Suprapubic skin (tissue), 3 donors: Measurements from ENCODE around the gene CDK8.

Experiments used
- EP300 ChIP-seq: sonication (generic); formaldehyde crosslinking; IDR thresholded peaks from one replicate; pipeline ENCODE4 v1.6.1; 2017; ENCODE audit warnings: antibody characterized with exemption
- POLR2A ChIP-seq, 2 donors: fragments of 450-650 bp; IDR thresholded peaks; one replicate each; pipeline ENCODE4 v1.6.1; 2017; ENCODE audit warnings: antibody characterized with exemption in 2 of 2, mild to moderate bottlenecking in 2 of 2, moderate library complexity in 2 of 2
- TF ChIP-seq, protein P1 (sequence below), 2 donors: fragments of 200-600 bp in 1 of 2; fragments of 450-650 bp in 1 of 2; sonication (generic) in 1 of 2; IDR thresholded peaks; one replicate each; pipeline ENCODE4 v1.5.1; 2016 to 2019; ENCODE audit warnings: antibody characterized with exemption in 2 of 2, mild to moderate bottlenecking in 1 of 2, moderate library complexity in 1 of 2

DNA sequence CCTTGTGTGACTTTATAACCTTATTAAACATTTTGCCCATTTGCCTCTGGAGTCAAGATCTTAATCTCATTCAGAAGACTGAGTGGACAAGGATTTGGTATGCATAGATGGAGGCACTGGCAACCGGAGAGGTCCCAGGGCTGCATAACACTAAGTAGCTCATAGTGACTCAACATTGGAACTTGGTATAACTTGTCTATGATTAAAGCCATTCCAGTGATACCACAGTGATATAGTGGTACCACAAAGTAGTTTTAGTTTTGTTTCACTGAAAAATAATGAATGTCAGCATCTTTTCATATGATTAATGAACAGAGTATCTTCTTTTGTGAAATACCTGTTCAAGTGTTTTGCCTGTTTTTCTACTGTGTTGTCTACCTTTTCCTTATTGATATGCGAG lies 26.4 kb downstream of the CDK8 start:
- TF ChIP-seq, protein P1, sequence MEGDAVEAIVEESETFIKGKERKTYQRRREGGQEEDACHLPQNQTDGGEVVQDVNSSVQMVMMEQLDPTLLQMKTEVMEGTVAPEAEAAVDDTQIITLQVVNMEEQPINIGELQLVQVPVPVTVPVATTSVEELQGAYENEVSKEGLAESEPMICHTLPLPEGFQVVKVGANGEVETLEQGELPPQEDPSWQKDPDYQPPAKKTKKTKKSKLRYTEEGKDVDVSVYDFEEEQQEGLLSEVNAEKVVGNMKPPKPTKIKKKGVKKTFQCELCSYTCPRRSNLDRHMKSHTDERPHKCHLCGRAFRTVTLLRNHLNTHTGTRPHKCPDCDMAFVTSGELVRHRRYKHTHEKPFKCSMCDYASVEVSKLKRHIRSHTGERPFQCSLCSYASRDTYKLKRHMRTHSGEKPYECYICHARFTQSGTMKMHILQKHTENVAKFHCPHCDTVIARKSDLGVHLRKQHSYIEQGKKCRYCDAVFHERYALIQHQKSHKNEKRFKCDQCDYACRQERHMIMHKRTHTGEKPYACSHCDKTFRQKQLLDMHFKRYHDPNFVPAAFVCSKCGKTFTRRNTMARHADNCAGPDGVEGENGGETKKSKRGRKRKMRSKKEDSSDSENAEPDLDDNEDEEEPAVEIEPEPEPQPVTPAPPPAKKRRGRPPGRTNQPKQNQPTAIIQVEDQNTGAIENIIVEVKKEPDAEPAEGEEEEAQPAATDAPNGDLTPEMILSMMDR (IDR thresholded peaks at IDR 0.05) = no peak
- no peak for TF ChIP-seq POLR2A (IDR thresholded peaks at IDR 0.05)
- TF ChIP-seq EP300 = no peak
